ENCODE data around the gene SNRK. TPM values are rescaled to one million over a fixed set of nuclear protein-coding genes. Genes with fewer than 3 reads are reported as not detected.

Gene SNRK
- total RNA-seq, 1 donor from 2014 or later: 30.3 TPM

GRCh38 chr3:43286841-43287499 is 630 bp downstream of the SNRK start:
- Mint-ChIP-seq H3K27me3 (peaks cover 6% of the 10 kb centered on the region), H3K4me3 (peak overlapping the region; percentile 94), H3K9me3 (no peaks in the 10 kb centered on the region), H3K36me3 (ENCODE audit: low read depth) (peaks cover 23% of the 10 kb centered on the region), H3K27ac (peak overlapping the region; percentile 91), H3K4me1 (peaks cover 43% of the 10 kb centered on the region)
- intact Hi-C loops (cut with micrococcal nuclease): loop anchor here (2.0 to 10.0 kb wide), 8 partner anchors 40 to 692 kb away; partner anchors contain the start of genes ACKR2, ANO10, HIGD1A and POMGNT2
- DNase-seq: peak; percentile 82

- peak overlapping the region; percentile 94 for H3K4me3 Mint-ChIP-seq
- H3K36me3 Mint-ChIP-seq (ENCODE audit: low read depth): peaks cover 23% of the 10 kb centered on the region
- H3K27ac Mint-ChIP-seq: peak overlapping the region; percentile 91
- H3K27me3 Mint-ChIP-seq: peaks cover 6% of the 10 kb centered on the region
- peaks cover 46% of the 10 kb centered on the region for H3K4me1 Mint-ChIP-seq
- H3K9me3 Mint-ChIP-seq: no peaks in the 10 kb centered on the region
- peak; percentile 62 for DNase-seq
- intact Hi-C loops (cut with micrococcal nuclease): loop anchor here (2.0 to 10.0 kb wide), 8 partner anchors 40 to 693 kb away; partner anchors contain the start of genes ACKR2, ANO10, HIGD1A and POMGNT2
Observed at GRCh38 chr3:43287500-43287873, 1.1 kb downstream of the SNRK start.

- Mint-ChIP-seq H3K9me3 (no peaks in the 10 kb centered on the region), H3K27me3 (peaks cover 3% of the 10 kb centered on the region), H3K4me1 (peaks cover 55% of the 10 kb centered on the region), H3K4me3 (peak overlapping the region; percentile 94), H3K36me3 (ENCODE audit: low read depth) (peaks cover 27% of the 10 kb centered on the region), H3K27ac (peak overlapping the region; percentile 93)
- intact Hi-C loops (cut with micrococcal nuclease): loop anchor here (1.0 to 10.0 kb wide), 8 partner anchors 8 to 694 kb away; partner anchors contain the start of genes ACKR2, ANO10, HIGD1A and POMGNT2
- DNase-seq: no peak
Observed at GRCh38 chr3:43288366-43288765, 2.0 kb downstream of the SNRK start.

- H3K27ac Mint-ChIP-seq: peak overlapping the region; percentile 93
- peak; percentile 64 for DNase-seq
- H3K9me3 Mint-ChIP-seq: no peaks in the 10 kb centered on the region
- H3K27me3 Mint-ChIP-seq: peaks cover 3% of the 10 kb centered on the region
- H3K36me3 Mint-ChIP-seq (ENCODE audit: low read depth): peaks cover 29% of the 10 kb centered on the region
- intact Hi-C loops (cut with micrococcal nuclease): loop anchor here (1.0 to 10.0 kb wide), 8 partner anchors 7 to 694 kb away; partner anchors contain the start of genes ACKR2, ANO10, HIGD1A and POMGNT2
- H3K4me3 Mint-ChIP-seq: peak overlapping the region; percentile 94
- H3K4me1 Mint-ChIP-seq: peaks cover 55% of the 10 kb centered on the region
Observed at GRCh38 chr3:43288850-43289249, 2.5 kb downstream of the SNRK start.

- Mint-ChIP-seq H3K36me3 (ENCODE audit: low read depth) (peaks cover 31% of the 10 kb centered on the region), H3K9me3 (no peaks in the 10 kb centered on the region), H3K4me3 (peak overlapping the region; percentile 94)
Observed at GRCh38 chr3:43289401-43289800, 3.1 kb downstream of the SNRK start.

GRCh38 chr3:43289841-43290470 is 3.6 kb downstream of the SNRK start:
- Mint-ChIP-seq H3K36me3 (ENCODE audit: low read depth) (peaks cover 31% of the 10 kb centered on the region), H3K4me3 (peak overlapping the region; percentile 94)

More at GRCh38 chr3:43289401-43289800, 3.1 kb downstream of the SNRK start:
- no peak for DNase-seq
- H3K4me1 Mint-ChIP-seq: peaks cover 59% of the 10 kb centered on the region
- peak overlapping the region; percentile 93 for H3K27ac Mint-ChIP-seq
- intact Hi-C loops (cut with micrococcal nuclease): loop anchor here (2.0 to 10.0 kb wide), 6 partner anchors 38 to 695 kb away; partner anchors contain the start of genes ACKR2, ANO10, HIGD1A and POMGNT2
- H3K27me3 Mint-ChIP-seq: no peaks in the 10 kb centered on the region

GRCh38 chr3:43290956-43291355 is 4.6 kb downstream of the SNRK start:
- Mint-ChIP-seq H3K36me3 (ENCODE audit: low read depth) (peaks cover 31% of the 10 kb centered on the region), H3K4me1 (peaks cover 69% of the 10 kb centered on the region), H3K4me3 (peak overlapping the region; percentile 94), H3K9me3 (no peaks in the 10 kb centered on the region), H3K27me3 (no peaks in the 10 kb centered on the region), H3K27ac (peak overlapping the region; percentile 60)
- DNase-seq: peak; percentile 61
- intact Hi-C loops (cut with micrococcal nuclease): no loop called here

More at GRCh38 chr3:43289841-43290470, 3.6 kb downstream of the SNRK start:
- intact Hi-C loops (cut with micrococcal nuclease): loop anchor here (2.0 to 10.0 kb wide), 6 partner anchors 37 to 695 kb away; partner anchors contain the start of genes ACKR2, ANO10, HIGD1A and POMGNT2
- H3K27ac Mint-ChIP-seq: peak overlapping the region; percentile 93
- peaks cover 63% of the 10 kb centered on the region for H3K4me1 Mint-ChIP-seq
- H3K27me3 Mint-ChIP-seq: no peaks in the 10 kb centered on the region
- DNase-seq: no peak
- no peaks in the 10 kb centered on the region for H3K9me3 Mint-ChIP-seq

- no peaks in the 10 kb centered on the region for H3K9me3 Mint-ChIP-seq
- H3K27ac Mint-ChIP-seq: peak overlapping the region; percentile 60
- H3K4me3 Mint-ChIP-seq: peak overlapping the region; percentile 94
- H3K4me1 Mint-ChIP-seq: peaks cover 71% of the 10 kb centered on the region
- H3K27me3 Mint-ChIP-seq: no peaks in the 10 kb centered on the region
- intact Hi-C loops (cut with micrococcal nuclease): no loop called here
- H3K36me3 Mint-ChIP-seq (ENCODE audit: low read depth): peaks cover 31% of the 10 kb centered on the region
- no peak for DNase-seq
Observed at GRCh38 chr3:43291546-43291945, 5.2 kb downstream of the SNRK start.

- peaks cover 27% of the 10 kb centered on the region for H3K36me3 Mint-ChIP-seq (ENCODE audit: low read depth)
- H3K4me1 Mint-ChIP-seq: peaks cover 81% of the 10 kb centered on the region
- peak overlapping the region; percentile 76 for H3K27ac Mint-ChIP-seq
- intact Hi-C loops (cut with micrococcal nuclease): no loop called here
- H3K9me3 Mint-ChIP-seq: no peaks in the 10 kb centered on the region
- no peaks in the 10 kb centered on the region for H3K27me3 Mint-ChIP-seq
- DNase-seq: no peak
- peak overlapping the region; percentile 57 for H3K4me3 Mint-ChIP-seq
Observed at GRCh38 chr3:43294975-43295374, 8.6 kb downstream of the SNRK start.

GRCh38 chr3:43296565-43296964 is 10.2 kb downstream of the SNRK start:
- H3K27ac Mint-ChIP-seq: peak overlapping the region; percentile 88
- peaks cover 65% of the 10 kb centered on the region for H3K4me1 Mint-ChIP-seq
- H3K9me3 Mint-ChIP-seq: no peaks in the 10 kb centered on the region
- H3K27me3 Mint-ChIP-seq: no peaks in the 10 kb centered on the region
- peak overlapping the region; percentile 74 for H3K4me3 Mint-ChIP-seq
- DNase-seq: peak; percentile 90
- H3K36me3 Mint-ChIP-seq (ENCODE audit: low read depth): peaks cover 15% of the 10 kb centered on the region
- intact Hi-C loops (cut with micrococcal nuclease): loop anchor here (1.0 to 2.0 kb wide), 2 partner anchors 8 to 50 kb away; no protein-coding TSS in a partner anchor

GRCh38 chr3:43298292-43298691 is 12.0 kb downstream of the SNRK start:
- intact Hi-C loops (cut with micrococcal nuclease): no loop called here
- Mint-ChIP-seq H3K27ac (peak overlapping the region; percentile 69), H3K27me3 (no peaks in the 10 kb centered on the region), H3K9me3 (no peaks in the 10 kb centered on the region), H3K36me3 (ENCODE audit: low read depth) (peaks cover 18% of the 10 kb centered on the region), H3K4me3 (peak overlapping the region; percentile 77), H3K4me1 (peaks cover 57% of the 10 kb centered on the region)
- DNase-seq: no peak

- Mint-ChIP-seq H3K4me1 (peaks cover 60% of the 10 kb centered on the region), H3K9me3 (no peaks in the 10 kb centered on the region)
Observed at GRCh38 chr3:43298761-43299160, 12.4 kb downstream of the SNRK start.

GRCh38 chr3:43302116-43302880 is 16.0 kb downstream of the SNRK start:
- Mint-ChIP-seq H3K36me3 (ENCODE audit: low read depth) (peaks cover 41% of the 10 kb centered on the region), H3K4me1 (peaks cover 50% of the 10 kb centered on the region), H3K27ac (peak overlapping the region; percentile 39), H3K9me3 (no peaks in the 10 kb centered on the region), H3K4me3 (peak overlapping the region; percentile 26), H3K27me3 (no peaks in the 10 kb centered on the region)
- no peak for DNase-seq
- intact Hi-C loops (cut with micrococcal nuclease): no loop called here

More at GRCh38 chr3:43298761-43299160, 12.4 kb downstream of the SNRK start:
- H3K27ac Mint-ChIP-seq: peak overlapping the region; percentile 69
- H3K36me3 Mint-ChIP-seq (ENCODE audit: low read depth): peaks cover 21% of the 10 kb centered on the region
- intact Hi-C loops (cut with micrococcal nuclease): no loop called here
- DNase-seq: no peak
- no peaks in the 10 kb centered on the region for H3K27me3 Mint-ChIP-seq
- H3K4me3 Mint-ChIP-seq: peak overlapping the region; percentile 77
